ENCODE measurements around the gene IL6R.

- TF ChIP-seq CTCF (IDR thresholded peaks at IDR 0.05) = no peak
- TF ChIP-seq EP300 (IDR thresholded peaks at IDR 0.05) = no peak
- no peak for TF ChIP-seq POLR2AphosphoS5 (IDR thresholded peaks at IDR 0.05)
- no peak for TF ChIP-seq POLR2A (IDR thresholded peaks at IDR 0.05)
Measured at GRCh38 chr1:154358519-154358918, 46.6 kb upstream of the IL6R start.

Data from suprapubic skin (tissue), 4 donors.